ENCODE measurements around the gene ARL15.

GRCh38 chr5:53965459-53965858 is 344.9 kb downstream of the ARL15 start:
- TF ChIP-seq, protein P1, sequence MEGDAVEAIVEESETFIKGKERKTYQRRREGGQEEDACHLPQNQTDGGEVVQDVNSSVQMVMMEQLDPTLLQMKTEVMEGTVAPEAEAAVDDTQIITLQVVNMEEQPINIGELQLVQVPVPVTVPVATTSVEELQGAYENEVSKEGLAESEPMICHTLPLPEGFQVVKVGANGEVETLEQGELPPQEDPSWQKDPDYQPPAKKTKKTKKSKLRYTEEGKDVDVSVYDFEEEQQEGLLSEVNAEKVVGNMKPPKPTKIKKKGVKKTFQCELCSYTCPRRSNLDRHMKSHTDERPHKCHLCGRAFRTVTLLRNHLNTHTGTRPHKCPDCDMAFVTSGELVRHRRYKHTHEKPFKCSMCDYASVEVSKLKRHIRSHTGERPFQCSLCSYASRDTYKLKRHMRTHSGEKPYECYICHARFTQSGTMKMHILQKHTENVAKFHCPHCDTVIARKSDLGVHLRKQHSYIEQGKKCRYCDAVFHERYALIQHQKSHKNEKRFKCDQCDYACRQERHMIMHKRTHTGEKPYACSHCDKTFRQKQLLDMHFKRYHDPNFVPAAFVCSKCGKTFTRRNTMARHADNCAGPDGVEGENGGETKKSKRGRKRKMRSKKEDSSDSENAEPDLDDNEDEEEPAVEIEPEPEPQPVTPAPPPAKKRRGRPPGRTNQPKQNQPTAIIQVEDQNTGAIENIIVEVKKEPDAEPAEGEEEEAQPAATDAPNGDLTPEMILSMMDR (conservative IDR thresholded peaks at IDR 0.05; ENCODE audit: low read length): no peak
- no peak for TF ChIP-seq EZH2phosphoT487 (IDR thresholded peaks at IDR 0.05; ENCODE audit: borderline replicate concordance)

All from Loucy (cell line).